Epidermal melanocyte (primary cell): ENCODE measurements around the gene ECPAS.
"Not testable (repeated sequence)": the region's sequence is repeated elsewhere in the genome, so short reads cannot be mapped to it uniquely, and the experiment has no call there.

Source experiments
- DNase-seq: peaks from one replicate; pipeline ENCODE4 v3.0.0; 2011; ENCODE audit warnings: low spot score; ENCODE audit not compliant: insufficient read length

The ECPAS gene

DNA sequence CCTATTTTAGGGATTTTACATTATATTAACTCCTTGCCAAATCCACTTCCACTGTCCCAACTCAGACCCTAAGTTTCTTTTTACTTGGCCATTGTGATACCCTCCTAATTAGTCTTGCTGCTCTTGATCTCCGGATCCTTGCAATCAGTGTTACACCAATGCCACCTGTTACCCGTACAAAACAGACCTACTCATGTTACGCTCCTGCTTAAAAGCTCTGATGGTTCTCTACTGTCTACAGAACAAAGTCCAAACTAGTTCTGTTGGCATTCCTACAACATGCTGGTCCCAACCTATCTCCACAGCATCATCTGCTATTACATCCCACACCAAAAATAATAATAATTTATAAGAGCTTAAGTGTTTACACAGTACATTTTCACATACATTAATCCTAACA lies 9.8 kb downstream of the ECPAS start:
- DNase-seq, result no peak

DNA sequence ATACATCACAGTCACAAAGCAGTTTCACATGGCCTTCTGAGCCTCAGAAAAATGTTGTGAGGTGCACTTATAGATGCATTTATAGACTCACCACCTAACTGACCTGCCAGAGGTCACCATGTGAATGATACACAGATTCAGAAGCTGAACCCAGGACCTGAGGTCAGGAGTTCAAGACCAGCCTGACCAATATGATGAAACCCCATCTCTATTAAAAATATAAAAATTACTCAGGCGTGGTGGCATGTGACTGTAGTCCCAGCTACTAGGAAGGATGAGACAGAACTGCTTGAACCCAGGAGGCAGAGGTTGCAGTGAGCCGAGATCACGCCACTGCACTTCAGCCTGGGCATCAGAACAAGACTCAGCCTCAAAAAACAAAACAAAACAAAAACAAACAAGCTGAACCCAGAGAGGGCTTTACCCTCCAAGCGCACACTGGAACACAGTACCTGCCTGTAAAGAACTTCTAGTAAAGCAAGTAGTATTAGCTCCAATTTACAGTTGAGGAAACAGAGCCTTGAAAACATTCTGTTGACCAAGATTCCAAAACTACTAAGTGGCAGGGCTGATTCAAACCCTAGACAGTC lies 16.3 kb downstream of the ECPAS start:
- DNase-seq, result no peak

DNA sequence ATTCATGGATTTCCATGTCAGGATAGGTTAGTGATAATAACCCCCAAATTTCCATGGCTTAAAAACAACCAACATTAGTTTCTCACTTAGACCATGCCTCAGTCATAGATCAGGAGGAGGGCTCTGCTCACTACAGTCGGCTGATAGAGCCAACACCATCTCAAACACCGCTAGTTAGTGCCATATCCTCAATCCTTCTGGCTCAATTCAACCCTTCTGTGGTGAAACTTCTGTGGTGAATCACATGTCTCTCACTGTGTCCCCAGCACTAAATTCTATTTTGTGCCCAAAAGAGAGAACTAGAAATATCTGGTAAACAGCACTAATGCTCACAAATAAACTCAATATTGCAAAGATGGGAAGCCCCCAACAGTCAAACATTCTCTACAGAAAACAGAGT lies 21.1 kb downstream of the ECPAS start:
- DNase-seq, result no peak

DNA sequence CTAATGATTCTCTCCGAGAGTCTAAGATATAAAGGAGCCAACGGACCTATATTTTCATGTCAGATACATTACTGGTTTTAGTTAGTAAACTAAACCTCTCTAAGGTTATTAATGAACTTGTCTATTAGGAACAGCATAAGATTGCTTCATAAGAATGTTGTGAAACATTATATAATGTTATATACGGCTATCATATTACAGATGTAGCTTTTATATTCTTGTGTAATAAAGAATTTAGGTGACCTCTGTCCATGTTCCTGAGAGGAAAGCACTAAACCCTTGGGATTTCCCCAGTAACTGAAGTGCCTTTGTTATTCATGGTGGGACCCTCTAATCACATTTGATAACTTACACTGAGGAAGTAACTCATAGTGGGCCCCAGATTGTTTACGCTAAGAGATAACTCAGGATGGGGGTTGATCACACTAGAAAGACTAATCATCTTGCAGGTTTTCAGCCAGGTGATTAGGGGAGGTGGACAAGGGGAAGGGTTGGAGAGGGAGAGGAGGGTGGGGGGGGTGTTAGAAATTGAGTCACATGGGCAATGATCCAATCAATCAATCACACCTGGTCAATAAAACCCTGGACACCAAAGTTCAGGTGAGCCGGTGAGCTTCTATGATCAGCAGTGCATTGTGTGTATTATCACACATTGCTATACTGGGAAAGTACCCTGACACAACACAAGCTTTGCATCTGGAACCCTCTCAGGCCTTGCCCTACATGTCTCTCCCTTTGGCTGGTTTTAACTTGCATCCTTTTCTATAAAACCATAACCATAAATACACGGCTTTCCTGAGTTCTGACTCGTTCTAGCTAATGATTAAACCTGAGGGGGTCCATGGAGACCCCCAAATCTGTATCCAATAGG lies 25.8 kb downstream of the ECPAS start:
- no peak for DNase-seq

DNA sequence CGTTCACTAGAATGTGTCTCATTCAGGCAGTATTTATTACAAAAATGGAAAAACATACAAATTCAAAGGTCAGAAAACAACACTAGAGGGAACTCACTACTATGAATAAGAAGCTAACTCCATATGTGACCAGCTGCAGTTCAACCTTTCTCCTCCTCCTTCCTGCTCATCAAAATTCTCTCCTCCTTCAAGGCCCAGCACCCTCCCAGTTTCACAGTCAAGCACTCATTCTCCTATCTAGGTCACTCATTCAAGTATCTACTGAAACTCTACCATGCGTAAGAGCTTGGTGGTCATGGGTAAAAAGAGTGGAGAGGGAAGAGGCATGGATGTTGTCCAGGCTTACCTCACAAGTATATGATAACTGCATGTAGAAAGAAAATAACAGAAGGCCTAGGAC lies 27.7 kb downstream of the ECPAS start:
- DNase-seq, result no peak

DNA sequence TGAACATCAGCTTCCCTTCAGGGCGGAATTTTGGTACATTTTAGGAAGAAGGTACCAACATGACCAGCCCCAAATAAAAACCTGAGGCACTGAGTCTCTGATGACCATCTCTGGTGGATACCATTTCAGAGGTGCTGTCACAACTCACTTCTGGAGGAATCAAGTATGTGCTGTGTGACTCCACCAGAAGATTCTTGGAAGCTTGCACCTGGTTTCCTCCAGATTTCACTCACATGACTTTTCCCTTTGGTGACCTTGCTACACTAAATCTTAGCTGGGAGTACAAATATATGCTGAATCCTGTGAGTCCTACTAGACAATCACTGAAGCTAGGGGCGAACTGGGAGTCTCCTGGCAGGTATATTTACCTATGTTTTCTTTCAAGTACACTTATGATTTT lies 28.5 kb downstream of the ECPAS start:
- no peak for DNase-seq

DNA sequence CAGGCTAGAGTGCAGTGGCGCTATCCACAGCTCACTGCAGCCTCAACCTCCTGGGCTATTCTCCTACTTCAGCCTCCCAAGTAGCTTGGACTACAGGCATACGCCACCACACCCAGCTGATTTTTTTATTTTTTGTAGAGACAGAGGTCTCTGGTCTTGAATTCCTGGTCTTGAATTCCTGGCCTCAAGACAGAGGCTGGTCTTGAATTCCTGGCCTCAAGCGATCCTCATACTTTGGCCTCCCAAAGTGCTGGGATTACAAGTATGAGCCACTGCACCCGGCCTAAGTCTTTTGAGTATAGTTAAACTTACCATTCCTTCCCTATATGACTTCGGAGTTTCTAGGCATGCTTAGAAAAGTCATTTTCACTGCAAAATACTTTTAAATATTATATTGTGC lies 29.4 kb downstream of the ECPAS start:
- no peak for DNase-seq

DNA sequence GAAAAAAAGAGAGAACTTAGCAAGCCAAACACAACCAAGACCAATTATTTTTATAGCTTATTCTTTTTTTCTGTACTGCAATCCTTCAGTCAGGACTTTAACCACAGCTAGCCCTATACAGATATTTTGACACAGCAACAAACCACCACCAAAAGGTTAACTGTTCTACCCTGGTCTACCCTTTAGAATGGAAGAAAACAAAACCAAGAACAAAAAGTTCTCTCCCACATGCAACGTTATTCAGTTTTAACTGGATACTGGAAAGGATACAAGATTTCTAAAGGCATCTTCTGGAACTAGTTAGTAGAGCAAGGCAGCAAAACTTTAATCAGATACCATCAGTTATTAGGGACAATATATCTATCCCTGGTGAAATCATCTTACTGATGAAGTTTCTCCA lies 32.6 kb downstream of the ECPAS start:
- DNase-seq, result no peak

DNA sequence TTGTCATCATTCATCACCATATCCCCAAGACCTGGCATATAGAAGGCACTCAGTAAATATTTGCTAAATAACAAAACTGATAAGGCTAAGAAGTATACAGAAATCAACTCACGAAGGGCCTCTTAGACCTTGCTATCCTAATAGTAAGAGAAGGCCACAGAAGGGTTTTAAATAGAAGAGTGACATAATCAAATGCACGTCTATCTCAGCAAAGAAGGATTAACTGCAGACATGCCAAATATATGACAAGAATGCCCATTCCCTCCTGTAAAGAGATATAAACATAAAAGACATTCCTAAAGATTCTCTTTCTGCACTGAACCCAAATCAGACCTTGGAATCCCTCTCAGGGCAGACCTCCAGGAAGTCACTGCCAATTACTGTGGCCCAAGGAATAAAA lies 34.1 kb downstream of the ECPAS start:
- no peak for DNase-seq

DNA sequence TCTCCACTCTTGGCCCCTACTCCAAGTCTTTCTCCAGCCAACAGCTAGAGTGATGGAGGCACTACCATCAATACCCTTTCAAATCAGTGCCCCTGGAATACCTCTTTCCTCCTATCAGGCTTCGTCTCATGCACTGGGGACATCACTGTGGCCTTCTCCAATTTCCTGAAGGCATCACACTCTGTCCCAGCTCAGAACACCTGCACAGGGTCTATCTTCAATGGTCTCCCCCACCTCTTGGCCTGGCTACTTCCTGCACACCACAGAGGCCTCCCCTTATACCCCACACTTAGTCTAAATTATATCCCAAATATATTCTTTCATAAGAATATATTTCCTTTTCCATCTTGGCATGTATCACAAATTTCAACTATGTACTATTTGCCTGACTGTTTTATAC lies 34.5 kb downstream of the ECPAS start:
- no peak for DNase-seq

DNA sequence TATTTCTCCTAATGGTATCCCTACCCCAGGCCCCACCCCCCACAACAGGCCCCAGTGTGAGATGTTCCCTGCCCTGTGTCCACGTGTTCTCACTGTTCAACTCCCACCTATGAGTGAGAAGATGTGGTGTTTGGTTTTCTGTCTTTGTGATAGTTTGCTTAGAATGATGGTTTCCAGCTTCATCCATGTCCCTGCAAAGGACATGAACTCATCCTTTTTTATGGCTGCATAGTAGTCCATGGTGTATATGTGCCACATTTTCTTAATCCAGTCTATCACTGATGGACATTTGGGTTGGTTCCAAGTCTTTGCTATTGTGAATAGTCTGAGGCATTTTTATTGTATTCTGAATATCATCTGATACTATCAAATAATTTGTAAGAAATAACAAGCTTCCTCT lies 38.4 kb downstream of the ECPAS start:
- not testable (repeated sequence) for DNase-seq

DNA sequence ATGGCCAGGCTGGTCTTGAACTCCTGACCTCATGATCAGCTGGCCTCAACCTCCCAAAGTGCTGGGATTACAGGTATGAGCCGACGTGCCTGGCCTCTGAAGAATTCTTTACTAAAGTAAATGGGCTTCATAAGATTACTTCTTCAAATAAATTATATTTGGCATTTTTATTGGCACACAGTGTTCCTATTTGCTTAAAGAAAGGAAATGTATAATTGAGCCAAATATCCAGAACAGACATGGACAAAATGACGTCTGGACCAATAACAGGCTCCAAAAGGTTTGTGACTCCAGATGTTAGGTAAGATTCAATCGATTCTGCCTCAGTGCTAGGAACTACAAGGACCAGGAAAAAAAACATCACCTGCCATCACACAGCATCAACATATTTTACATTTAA lies 40.7 kb downstream of the ECPAS start:
- DNase-seq, result no peak

DNA sequence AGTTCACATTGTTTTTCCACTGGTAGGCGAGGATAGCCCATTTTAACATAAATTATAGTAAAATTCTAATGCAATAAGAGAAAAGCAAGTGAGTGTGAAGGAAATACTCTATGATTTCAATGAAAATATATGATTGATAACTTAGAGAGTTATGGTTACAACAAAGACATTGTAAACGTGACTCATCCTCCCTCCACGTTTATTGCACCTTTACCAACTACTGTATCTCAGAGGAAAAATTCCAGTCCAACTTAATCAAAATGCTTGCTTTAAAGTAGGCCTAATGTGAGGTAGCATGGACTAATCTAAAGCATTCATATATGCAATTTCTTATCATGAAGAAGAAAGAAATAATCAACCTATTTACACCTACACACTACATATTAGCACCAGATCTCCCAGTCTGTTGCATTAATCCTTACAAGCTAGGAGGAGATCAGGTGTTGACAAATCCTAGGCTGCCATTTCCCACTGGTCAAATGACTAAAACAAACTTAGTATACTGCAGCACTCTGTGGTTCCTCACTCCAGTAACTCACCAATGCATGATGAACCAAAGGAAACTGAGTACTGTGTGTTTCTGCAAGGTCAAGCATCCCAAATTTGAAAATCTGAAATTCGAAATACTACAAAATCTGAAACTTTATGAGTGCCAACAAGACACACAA lies 41.7 kb downstream of the ECPAS start:
- DNase-seq, result no peak

DNA sequence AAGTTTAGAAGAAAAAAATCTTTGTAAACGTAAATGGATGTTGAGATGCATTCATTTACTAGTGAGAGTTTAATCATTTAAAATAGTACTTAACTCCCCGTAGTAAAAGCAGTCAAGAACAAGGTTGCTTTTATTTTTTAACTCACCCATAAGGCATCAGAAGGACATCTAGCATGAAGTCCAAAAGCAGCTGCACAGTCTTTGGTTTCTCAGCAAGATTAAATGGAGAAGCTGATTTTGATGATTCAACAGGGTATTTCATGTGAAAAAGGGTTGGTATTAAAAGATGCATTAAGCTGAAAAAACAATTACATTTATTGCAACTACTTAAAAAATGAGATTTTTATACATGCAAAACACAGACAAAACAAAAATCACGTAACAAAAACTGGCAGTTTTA lies 44.0 kb downstream of the ECPAS start:
- no peak for DNase-seq

DNA sequence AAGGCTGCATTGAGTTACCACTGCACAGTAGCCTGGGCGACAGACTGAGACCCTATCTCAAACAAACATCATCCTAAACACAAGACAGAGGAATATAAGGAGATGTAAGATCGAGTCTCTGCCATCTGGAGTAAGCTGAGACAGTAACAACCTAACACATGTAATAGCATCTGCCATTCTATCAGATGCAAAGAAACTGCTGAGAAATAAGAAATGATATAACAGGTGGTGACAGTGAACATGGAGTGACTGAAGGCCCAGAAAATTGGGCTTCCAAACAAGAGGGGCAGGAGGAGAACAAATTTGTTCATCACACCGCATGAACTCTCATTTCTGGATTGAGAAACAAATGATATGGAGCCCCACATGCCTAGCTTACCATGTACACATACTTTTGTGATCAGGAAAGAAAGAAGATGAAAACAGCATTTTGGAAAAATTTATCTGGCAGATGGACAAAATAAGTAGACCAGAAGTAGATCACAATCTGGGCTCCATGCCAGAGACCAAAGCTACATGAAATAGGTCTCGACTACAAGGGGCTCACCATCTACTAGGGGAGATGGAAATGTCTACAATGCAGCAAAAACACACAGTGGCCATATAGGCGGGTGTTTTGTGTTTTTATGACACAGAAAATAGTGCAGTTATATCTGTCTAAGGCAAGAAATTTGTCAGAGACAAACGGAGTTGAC lies 45.5 kb downstream of the ECPAS start:
- no peak for DNase-seq

DNA sequence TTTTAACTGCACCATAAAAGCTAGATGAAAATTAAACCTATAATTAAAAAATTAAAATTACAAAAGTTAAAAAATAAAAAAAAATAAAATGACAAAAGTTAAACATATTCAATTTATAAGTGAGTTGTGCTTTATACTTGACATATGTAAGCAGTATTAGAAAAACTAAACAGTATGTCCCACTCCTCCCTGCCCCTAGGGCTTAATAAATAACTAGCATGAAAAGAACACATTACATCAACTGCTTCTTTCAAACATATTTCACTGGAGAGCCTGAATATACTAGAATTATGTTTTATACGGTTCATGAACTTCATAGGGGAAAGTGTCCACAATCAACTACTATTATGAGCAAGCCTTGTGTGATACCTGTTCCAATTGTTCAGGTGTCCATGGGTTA lies 47.6 kb downstream of the ECPAS start:
- DNase-seq, result no peak

DNA sequence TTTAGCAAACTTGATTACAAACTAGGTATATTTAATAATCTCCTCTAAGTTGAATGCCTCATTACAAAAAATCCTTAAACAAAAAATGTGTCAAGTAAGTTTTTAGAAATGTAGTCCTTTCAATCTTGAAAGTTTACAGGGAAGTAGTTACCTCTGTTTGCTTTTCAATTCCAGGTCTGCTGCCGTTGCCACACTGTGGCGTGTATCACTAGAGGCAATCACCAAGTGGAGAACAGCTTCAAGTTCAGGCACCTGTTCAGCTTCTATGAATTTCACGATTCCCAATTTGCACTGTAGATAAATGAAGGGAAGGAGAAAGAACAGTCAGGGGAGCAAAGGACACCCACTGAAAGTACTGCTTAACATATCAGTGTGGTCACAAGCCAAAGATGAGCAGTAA lies 51.1 kb downstream of the ECPAS start:
- DNase-seq, result no peak

DNA sequence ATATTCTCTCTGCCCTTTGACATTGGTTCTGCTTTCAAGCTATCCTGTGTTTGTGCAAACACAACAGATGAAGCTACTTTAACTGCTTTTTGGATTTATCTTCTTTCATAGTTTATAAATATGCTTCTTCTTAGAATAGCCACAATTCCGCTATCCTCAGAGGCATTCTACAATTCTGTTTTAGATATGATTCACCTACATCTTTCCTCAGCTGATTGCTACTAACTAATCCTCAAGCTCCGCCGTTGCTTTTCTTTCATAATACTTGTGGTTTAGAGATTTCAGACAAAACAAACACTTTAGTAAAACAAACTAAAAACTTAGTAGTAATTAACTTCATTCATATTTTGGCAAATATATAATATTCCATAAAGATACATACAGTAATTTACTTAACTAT lies 52.5 kb downstream of the ECPAS start:
- DNase-seq, result no peak

DNA sequence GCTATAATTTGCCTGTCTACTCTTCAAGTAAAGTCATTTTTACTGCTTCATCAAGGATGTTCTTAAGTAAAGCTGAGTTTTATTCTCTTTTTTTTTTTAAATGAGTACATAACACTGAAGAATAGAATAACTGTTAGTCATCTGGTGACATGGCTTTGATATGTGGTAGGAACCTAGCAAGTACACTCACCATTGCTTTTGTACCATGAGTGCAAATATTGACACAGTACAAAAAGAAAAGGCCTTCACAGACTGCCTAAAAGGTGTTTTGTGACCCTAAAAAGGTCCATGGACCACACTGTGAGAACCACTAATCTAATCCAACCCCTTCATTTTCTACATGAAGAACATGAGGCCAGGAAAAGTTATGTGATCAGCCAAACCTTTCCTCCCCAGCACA lies 55.0 kb downstream of the ECPAS start:
- DNase-seq, result no peak

DNA sequence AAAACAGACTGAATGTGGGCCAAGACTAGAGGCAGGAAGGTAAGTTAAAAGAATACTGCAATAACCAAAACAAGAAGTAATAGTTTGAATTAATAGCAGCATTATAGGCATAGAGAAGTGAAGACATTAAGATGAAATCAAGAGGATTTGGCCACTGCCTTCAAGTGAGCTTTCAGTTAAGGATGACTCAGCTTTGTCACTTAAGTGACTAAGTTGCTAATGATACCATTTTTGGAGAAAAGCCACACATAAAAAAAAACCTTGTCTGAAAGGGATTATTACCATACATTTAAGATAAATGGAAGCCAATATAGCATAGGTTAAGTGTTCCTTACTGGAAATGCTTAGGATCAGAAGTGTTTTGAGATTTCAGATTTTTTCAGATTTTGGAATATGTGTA lies 57.0 kb downstream of the ECPAS start:
- DNase-seq, result no peak

DNA sequence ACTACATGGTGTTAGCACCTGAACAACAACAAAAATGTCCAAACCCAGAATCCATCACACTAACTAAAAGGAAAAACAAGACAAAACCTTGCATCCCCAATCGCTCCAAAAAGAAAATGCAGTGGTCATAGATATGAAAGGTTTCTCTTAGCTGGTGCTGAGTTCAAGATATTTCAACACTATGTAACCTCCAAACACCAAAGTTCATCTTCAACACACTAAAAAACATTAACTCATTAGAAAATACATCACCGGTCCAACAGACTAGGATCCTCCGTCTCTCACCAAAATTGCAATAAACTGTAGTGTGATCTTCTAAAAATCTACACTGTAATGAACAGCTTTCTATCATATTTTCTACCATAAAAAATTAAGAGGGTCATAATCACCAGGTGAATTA lies 60.8 kb downstream of the ECPAS start:
- DNase-seq, result no peak

DNA sequence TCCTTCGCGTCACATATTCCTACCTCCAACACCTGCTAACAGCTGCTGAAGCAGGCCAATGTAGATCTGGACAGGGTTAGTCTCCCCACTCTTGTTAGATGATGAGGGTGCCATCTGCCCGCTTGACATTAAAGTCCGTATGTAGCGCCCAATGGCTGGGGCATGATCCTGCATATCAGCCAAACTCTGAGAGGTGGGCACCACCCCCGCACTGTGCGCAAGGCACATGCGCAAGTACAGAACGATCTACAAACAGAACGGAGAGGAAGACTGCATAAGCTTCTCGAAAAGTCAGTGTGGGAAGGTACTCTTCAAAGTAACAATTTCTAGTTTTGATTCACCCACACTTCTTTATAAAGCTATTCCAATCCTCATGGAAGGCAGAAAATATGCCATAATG lies 69.8 kb downstream of the ECPAS start:
- DNase-seq, result no peak
